H9 (cell line): Measurements from ENCODE around the gene POU2F3. TPM values are rescaled to one million over a fixed set of nuclear protein-coding genes. Genes with fewer than 3 reads are reported as not detected.
A peak's percentile ranks its signal among the peaks of the same experiment; 100 is the strongest.

Source experiments
- DNase-seq: peaks from one replicate; pipeline ENCODE4 v3.0.0-alpha.2; 2017
- H2AFZ ChIP-seq: one replicate; pipeline ENCODE4 v1.6.1; 2013; ENCODE audit warnings: mild to moderate bottlenecking, low read length, control low read depth, moderate library complexity
- H2AK5ac ChIP-seq: 2 replicates; pipeline ENCODE4 v1.6.1; 2013; ENCODE audit warnings: low read length, control low read depth, mixed read lengths; ENCODE audit not compliant: insufficient read length
- H2BK120ac ChIP-seq: one replicate; pipeline ENCODE4 v1.6.1; 2013; ENCODE audit warnings: low read depth, mild to moderate bottlenecking, low read length, control low read depth, inconsistent platforms; ENCODE audit not compliant: poor library complexity, severe bottlenecking
- H2BK12ac ChIP-seq: 2 replicates; pipeline ENCODE4 v1.6.1; 2013; ENCODE audit warnings: low read length, control low read depth, mixed read lengths, low read depth; ENCODE audit not compliant: insufficient read length
- H2BK15ac ChIP-seq: 2 replicates; pipeline ENCODE4 v1.6.1; 2013; ENCODE audit warnings: low read depth, low read length, control low read depth
- H2BK20ac ChIP-seq: one replicate; pipeline ENCODE4 v1.6.1; 2013; ENCODE audit warnings: low read depth, mild to moderate bottlenecking, low read length, control low read depth, inconsistent platforms; ENCODE audit not compliant: poor library complexity, severe bottlenecking
- H2BK5ac ChIP-seq: 2 replicates; pipeline ENCODE4 v1.6.1; 2013; ENCODE audit warnings: low read length, control low read depth, mixed read lengths; ENCODE audit not compliant: insufficient read length
- H3K14ac ChIP-seq: 2 replicates; pipeline ENCODE4 v1.6.1; 2013; ENCODE audit warnings: low read length, control low read depth; ENCODE audit not compliant: insufficient read depth
- H3K18ac ChIP-seq: 2 replicates; pipeline ENCODE4 v1.6.1; 2013; ENCODE audit warnings: low read depth, mild to moderate bottlenecking, mixed read lengths, low read length, control low read depth; ENCODE audit not compliant: insufficient read length
- H3K23ac ChIP-seq: 2 replicates; pipeline ENCODE4 v1.6.1; 2013; ENCODE audit warnings: low read length, control low read depth, mixed read lengths, low read depth; ENCODE audit not compliant: insufficient read length
- H3K23me2 ChIP-seq: 2 replicates; pipeline ENCODE4 v1.6.1; 2013; ENCODE audit warnings: low read depth, mild to moderate bottlenecking, mixed read lengths, low read length, control low read depth; ENCODE audit not compliant: insufficient read length, poor library complexity, severe bottlenecking
- H3K27ac ChIP-seq: 2 replicates; pipeline ENCODE4 v1.5.1; 2013; ENCODE audit warnings: low read length, control low read depth, mixed read lengths, low read depth; ENCODE audit not compliant: insufficient read length
- H3K27me3 ChIP-seq: 2 replicates; pipeline ENCODE4 v1.6.1; 2013; ENCODE audit warnings: low read length, control low read depth, inconsistent platforms; ENCODE audit not compliant: insufficient read depth
- H3K4ac ChIP-seq: 2 replicates; pipeline ENCODE4 v1.6.1; 2013; ENCODE audit warnings: low read depth, mild to moderate bottlenecking, control low read depth, inconsistent platforms, low read length, moderate library complexity
- H3K4me1 ChIP-seq: 2 replicates; pipeline ENCODE4 v1.6.1; 2013; ENCODE audit warnings: low read length, control low read depth, inconsistent platforms; ENCODE audit not compliant: insufficient read depth
- H3K4me2 ChIP-seq: 2 replicates; pipeline ENCODE4 v1.6.1; 2013; ENCODE audit warnings: low read length, control low read depth, mixed read lengths; ENCODE audit not compliant: insufficient read length, insufficient read depth
- H3K56ac ChIP-seq: 2 replicates; pipeline ENCODE4 v1.6.1; 2013; ENCODE audit warnings: low read depth, mild to moderate bottlenecking, mixed read lengths, low read length, control low read depth; ENCODE audit not compliant: insufficient read length
- H3K79me1 ChIP-seq: 2 replicates; pipeline ENCODE4 v1.6.1; 2013; ENCODE audit warnings: low read depth, mild to moderate bottlenecking, moderate library complexity, low read length, control low read depth, inconsistent platforms; ENCODE audit not compliant: insufficient read depth, poor library complexity, severe bottlenecking
- H3K79me2 ChIP-seq: 2 replicates; pipeline ENCODE4 v1.6.1; 2013; ENCODE audit warnings: low read length, control low read depth, inconsistent platforms; ENCODE audit not compliant: insufficient read depth
- H3K9ac ChIP-seq: 2 replicates; pipeline ENCODE4 v1.6.1; 2013; ENCODE audit warnings: low read length, control low read depth, mixed read lengths; ENCODE audit not compliant: insufficient read length; ENCODE audit errors: extremely low read depth
- H3K9me3 ChIP-seq: one replicate; pipeline ENCODE4 v1.6.1; 2013; ENCODE audit warnings: low read depth, low read length, inconsistent platforms; ENCODE audit not compliant: control insufficient read depth
- H3T11ph ChIP-seq: one replicate; pipeline ENCODE4 v1.6.1; 2013; ENCODE audit warnings: mild to moderate bottlenecking, low read length, control low read depth, inconsistent platforms
- H4K20me1 ChIP-seq: one replicate; pipeline ENCODE4 v1.6.1; 2013; ENCODE audit not compliant: control insufficient read depth, insufficient read length, insufficient read depth
- H4K5ac ChIP-seq: 2 replicates; pipeline ENCODE4 v1.6.1; 2013; ENCODE audit warnings: low read depth, mild to moderate bottlenecking, mixed read lengths, low read length, control low read depth; ENCODE audit not compliant: insufficient read length
- H4K8ac ChIP-seq: replicated peaks from 2 replicates; pipeline ENCODE4 v1.6.1; 2013; ENCODE audit warnings: low read length, control low read depth, mixed read lengths, low read depth; ENCODE audit not compliant: insufficient read length
- H4K91ac ChIP-seq: 2 replicates; pipeline ENCODE4 v1.6.1; 2013; ENCODE audit warnings: low read depth, mild to moderate bottlenecking, moderate library complexity, mixed read lengths, low read length, control low read depth; ENCODE audit not compliant: insufficient read length
- H3K27ac Mint-ChIP-seq, 3 experiments: 2 replicates in 2 of 3; 3 replicates in 1 of 3; pipeline ENCODE4 v1.8.0; 2020 to 2021; ENCODE audit warnings: mixed read lengths in 3 of 3, mild to moderate bottlenecking in 1 of 3, moderate library complexity in 1 of 3
- H3K27me3 Mint-ChIP-seq: 2 replicates; pipeline ENCODE4 v1.8.0; 2021; ENCODE audit warnings: low read depth, mild to moderate bottlenecking, moderate library complexity, mixed read lengths
- H3K36me3 Mint-ChIP-seq, 3 experiments: 2 replicates in 2 of 3; 3 replicates in 1 of 3; pipeline ENCODE4 v1.8.0; 2020 to 2021; ENCODE audit warnings: low read depth in 3 of 3, mixed read lengths in 3 of 3; ENCODE audit not compliant: insufficient read depth in 1 of 3
- H3K4me1 Mint-ChIP-seq, 2 experiments: 2 replicates each; pipeline ENCODE4 v1.8.0; 2020; ENCODE audit warnings: mixed read lengths in 2 of 2
- H3K4me3 Mint-ChIP-seq, 2 experiments: 2 replicates in 1 of 2; 3 replicates in 1 of 2; pipeline ENCODE4 v1.8.0; 2020 to 2021; ENCODE audit warnings: mild to moderate bottlenecking in 2 of 2, mixed read lengths in 2 of 2, moderate library complexity in 1 of 2
- H3K9me3 Mint-ChIP-seq, 2 experiments: 2 replicates in 1 of 2; 3 replicates in 1 of 2; pipeline ENCODE4 v1.8.0; 2020; ENCODE audit warnings: mild to moderate bottlenecking in 2 of 2, mixed read lengths in 2 of 2, moderate library complexity in 1 of 2
- WGBS: extraction: QIAGEN DNeasy Blood & Tissue Kit; methylation state at CpG from one replicate; pipeline ENCODE4 v1.1.7; 2013; ENCODE audit warnings: missing lambda C conversion rate, low lambda C conversion rate, mixed read lengths; ENCODE audit not compliant: insufficient read length; ENCODE audit errors: extremely low coverage; 5-methylcytosine and 5-hydroxymethylcytosine counted together
- total RNA-seq: library from RNA; stranded (reverse); gene quantifications from 2 replicates; pipeline ENCODE4 v1.2.1, GENCODE V29; 2021
- TF ChIP-seq, protein P1 (sequence below): fragments of 200-600 bp; sonication (generic); conservative IDR thresholded peaks from 3 replicates; pipeline ENCODE4 v1.8.0; 2021; ENCODE audit warnings: antibody characterized with exemption, mild to moderate bottlenecking

POU2F3 gene
- total RNA-seq, 1 experiment from 2014 or later = 1.1 TPM

DNA sequence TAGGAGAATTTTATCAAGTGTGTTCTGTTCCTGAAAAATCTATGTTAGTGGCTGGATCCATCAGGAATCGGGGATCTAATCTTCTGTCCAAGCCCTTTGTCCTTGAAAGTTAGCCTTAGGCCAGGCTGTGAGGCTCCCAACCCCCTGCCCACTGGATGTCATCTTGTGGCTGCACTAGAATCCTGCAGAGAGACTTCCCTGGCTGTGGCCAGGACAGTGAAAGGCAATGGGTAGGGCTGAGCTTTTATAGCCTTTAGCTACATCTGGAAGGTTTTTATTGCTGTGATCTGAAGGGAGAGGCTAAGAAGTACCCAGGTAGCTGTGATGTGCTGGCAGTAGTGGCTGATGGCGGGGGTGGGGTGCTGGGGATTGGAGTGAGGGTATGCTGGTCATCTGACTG is 27.0 kb upstream of the POU2F3 start:
- Histone ChIP-seq H3T11ph (no peak overlapping the region), H3K27ac (no peak overlapping the region), H4K8ac (no peak overlapping the region), H3K23me2 (peaks cover 11% of the 10 kb centered on the region), H4K5ac (no peak overlapping the region), H3K23ac (no peak overlapping the region), H3K4me2 (no peak overlapping the region), H3K27me3 (peaks cover 74% of the 10 kb centered on the region), H3K9me3 (no peaks in the 10 kb centered on the region), H4K91ac (no peak overlapping the region), H3K56ac (no peak overlapping the region), H3K4ac (no peak overlapping the region), H2BK20ac (no peak overlapping the region), H2BK15ac (no peak overlapping the region), H3K4me1 (no peaks in the 10 kb centered on the region), H3K79me1 (no peaks in the 10 kb centered on the region), H2AFZ (no peak overlapping the region), H4K20me1 (no peaks in the 10 kb centered on the region), H2AK5ac (no peak overlapping the region), H2BK12ac (no peak overlapping the region), H3K9ac (no peak overlapping the region), H2BK5ac (no peak overlapping the region), H3K18ac (no peak overlapping the region), H3K79me2 (no peaks in the 10 kb centered on the region), H3K14ac (no peak overlapping the region), H2BK120ac (no peak overlapping the region)
- Mint-ChIP-seq H3K27me3 (peaks cover 96% of the 10 kb centered on the region), H3K27ac (peak overlapping the region in 1 of 3 experiments; percentile 36; a peak in 1 of 7 replicates), H3K4me1 (peaks cover 34% of the 10 kb centered on the region in 2 experiments), H3K36me3 (no peaks in the 10 kb centered on the region), H3K4me3 (peak overlapping the region in 1 of 2 experiments; percentile 30; a peak in 2 of 5 replicates), H3K9me3 (no peaks in the 10 kb centered on the region)
- DNase-seq = no peak
- WGBS = no CpG with 5 or more reads among the region's 2 CpGs
- TF ChIP-seq, protein P1, sequence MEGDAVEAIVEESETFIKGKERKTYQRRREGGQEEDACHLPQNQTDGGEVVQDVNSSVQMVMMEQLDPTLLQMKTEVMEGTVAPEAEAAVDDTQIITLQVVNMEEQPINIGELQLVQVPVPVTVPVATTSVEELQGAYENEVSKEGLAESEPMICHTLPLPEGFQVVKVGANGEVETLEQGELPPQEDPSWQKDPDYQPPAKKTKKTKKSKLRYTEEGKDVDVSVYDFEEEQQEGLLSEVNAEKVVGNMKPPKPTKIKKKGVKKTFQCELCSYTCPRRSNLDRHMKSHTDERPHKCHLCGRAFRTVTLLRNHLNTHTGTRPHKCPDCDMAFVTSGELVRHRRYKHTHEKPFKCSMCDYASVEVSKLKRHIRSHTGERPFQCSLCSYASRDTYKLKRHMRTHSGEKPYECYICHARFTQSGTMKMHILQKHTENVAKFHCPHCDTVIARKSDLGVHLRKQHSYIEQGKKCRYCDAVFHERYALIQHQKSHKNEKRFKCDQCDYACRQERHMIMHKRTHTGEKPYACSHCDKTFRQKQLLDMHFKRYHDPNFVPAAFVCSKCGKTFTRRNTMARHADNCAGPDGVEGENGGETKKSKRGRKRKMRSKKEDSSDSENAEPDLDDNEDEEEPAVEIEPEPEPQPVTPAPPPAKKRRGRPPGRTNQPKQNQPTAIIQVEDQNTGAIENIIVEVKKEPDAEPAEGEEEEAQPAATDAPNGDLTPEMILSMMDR = no peak
